Glomerular endothelial cell (primary cell): ENCODE data around the gene NAA25. TPM values are rescaled to one million over a fixed set of nuclear protein-coding genes. Genes with fewer than 3 reads are reported as not detected.

Experiments used
- DNase-seq: peaks from one replicate; pipeline ENCODE4 v3.0.0-alpha.2; 2011; ENCODE audit warnings: low read depth, low spot score; ENCODE audit errors: extremely low read depth
- total RNA-seq: library from RNA; depleted of rRNA; stranded (reverse); fragments of >200 nt; gene quantifications from 2 replicates; pipeline ENCODE4 v1.2.3, GENCODE V29; 2015

NAA25 gene
- total RNA-seq, 1 donor from 2014 or later = 18.5 TPM

- no peak for DNase-seq
Measured at GRCh38 chr12:111981987-111982386, 126.6 kb downstream of the NAA25 start.

GRCh38 chr12:111980598-111980997 is 128.0 kb downstream of the NAA25 start:
- DNase-seq = no peak

DNA sequence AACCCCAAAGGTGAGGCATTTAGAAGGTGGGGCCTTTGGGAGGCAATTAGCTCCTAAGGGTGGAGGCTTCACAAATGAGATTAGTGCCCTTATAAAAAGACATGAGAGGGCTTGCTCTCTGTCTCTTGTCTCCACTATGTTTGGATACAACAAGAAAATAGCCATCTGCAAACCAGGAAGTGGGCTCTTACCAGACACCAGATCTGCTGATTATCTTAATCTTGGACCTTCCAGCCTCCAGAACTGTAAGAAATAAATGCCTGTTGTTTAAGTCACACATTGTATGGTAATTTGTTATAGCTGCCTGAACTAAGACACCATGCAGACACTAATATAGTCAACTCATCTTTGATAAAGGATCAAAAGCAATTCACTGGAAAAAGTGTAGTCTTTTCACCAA is 130.0 kb downstream of the NAA25 start:
- no peak for DNase-seq

DNA sequence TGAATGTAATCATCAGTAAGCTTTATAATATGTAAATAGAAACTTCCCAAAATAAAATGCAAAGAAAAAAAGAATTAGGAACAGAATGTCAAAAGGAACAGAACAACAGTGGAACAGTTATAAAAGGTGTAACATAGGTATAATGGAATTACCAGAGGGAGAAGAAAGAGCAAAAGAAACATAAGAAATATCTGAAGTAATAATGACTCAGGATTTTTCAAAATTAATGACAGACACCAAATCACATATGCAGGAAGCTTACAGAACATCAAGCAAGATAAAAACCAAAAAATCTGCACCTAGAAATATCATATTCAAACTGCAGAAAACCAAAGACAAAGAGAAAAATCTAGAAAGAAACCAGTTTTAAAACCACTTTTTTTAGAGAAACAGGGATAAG is 131.7 kb downstream of the NAA25 start:
- no peak for DNase-seq

Other genes with a start within 250 kb of the NAA25 start
- gene TMEM116, start 95.6 kb downstream of the NAA25 start, total RNA-seq = 3.3 and 3.6 TPM in 2 replicates
- gene ERP29, start 95.4 kb downstream of the NAA25 start, total RNA-seq = 56.3 and 57.6 TPM in 2 replicates
- gene TRAFD1, start 16.8 kb upstream of the NAA25 start, total RNA-seq = 29.5 and 33.4 TPM in 2 replicates